NCI-H345 treated with DMSO at 0.1 percent for 48 hours (cell line): ENCODE results near the gene SFXN5.
"Not testable (repeated sequence)": the region's sequence is repeated elsewhere in the genome, so short reads cannot be mapped to it uniquely, and the experiment has no call there.

Experiments used
- DNase-seq: peaks from one replicate; lab custom pipeline; 2025; ENCODE audit not compliant: unreplicated experiment; lab: John Stamatoyannopoulos, UW

The SFXN5 gene

DNA sequence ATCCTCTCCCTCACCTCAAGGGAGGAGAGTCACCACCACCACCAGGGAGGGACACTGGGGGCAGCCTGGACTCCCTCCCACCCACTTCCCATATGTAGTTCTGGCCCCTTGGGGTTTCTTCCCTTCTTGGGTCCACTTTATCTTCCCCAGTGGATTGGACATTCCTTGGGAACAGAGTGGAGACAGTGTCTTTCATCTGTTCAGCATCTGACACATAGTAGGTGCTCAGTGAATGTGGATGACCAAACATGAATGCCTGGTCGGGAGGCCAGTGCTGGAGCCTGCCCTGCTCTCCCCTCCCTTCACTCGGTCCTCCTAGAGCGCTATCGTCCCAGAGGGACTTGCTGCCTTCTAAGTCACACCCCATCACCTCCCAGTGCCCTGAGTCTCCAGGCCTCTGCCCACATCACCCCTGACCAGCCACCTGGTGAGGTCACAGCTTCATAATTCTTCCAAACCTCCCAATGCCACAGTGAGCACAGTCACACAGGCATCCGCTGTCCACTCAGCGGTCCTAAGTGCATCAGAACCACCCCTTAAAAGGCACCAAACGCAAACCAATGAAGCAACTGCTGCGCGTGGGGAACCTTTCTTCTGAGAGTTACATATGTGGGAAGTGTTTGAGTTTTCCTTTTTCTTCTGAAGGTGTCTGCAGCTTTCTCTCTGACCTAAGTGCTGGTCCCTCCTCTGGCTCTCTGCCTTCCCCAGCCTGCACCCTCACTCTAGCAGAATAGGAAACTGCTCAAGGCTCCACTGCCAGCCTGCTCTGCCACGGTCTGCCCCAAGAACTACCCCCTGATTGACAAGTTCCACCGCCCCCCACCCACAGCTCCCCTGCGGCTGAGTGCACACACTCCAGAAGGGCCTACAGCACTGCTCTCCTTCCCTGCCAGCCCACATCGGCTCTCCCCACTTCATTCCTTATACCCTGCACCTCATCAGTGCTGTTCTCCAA lies 7.2 kb upstream of the SFXN5 start:
- DNase-seq = no peak

DNA sequence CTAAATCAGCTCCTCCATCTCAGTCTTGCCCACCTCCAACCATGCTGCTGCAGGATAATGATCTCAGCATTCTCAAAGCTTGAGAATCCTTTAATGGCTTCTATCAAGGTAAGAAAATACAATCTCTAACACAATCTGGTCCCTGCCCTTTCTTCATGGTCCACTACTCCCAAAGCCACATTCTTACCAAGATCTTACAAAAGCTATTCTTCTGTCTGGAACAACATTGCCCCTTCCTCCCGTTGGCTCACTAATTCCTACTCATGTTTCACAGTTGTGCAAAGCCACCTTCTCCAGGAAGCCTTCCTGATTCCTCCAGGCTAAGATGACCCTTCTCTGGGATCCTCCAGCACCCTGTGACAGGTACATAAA lies 5.9 kb upstream of the SFXN5 start:
- DNase-seq = no peak

DNA sequence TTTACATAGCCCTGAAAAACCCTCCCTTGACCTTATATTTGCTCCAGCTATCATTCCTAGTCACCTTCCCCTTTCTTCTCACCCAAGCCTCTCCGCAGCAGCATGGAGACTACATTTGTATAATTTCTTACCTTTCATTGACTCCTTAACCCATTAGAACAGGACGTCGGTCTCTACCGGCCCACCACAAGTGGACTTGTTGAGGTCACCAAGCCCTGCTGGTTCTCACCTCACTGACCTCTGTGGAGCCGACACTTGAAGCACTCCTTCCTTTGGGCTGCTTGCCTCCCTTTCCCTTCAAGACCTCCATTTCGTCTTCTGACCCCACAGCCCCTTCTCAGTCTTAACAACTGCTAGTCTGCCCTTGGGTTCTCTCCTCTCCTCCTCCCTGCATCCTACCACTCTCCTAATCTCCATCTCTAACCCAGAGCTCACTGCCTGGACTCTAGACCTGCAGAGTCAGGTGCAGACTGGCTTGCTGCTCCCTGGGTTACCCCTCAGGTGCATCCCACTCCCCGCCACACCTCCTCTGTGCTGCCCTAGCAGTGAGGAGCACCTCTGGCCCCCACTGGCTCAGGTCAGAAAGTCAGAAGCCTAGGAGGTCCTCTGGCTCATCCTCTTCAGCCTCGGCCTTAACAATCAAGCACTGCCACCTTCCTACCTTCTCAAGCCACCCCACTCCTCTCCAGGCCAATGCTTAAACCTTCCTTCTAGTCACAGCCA lies 5.3 kb upstream of the SFXN5 start:
- DNase-seq = no peak

DNA sequence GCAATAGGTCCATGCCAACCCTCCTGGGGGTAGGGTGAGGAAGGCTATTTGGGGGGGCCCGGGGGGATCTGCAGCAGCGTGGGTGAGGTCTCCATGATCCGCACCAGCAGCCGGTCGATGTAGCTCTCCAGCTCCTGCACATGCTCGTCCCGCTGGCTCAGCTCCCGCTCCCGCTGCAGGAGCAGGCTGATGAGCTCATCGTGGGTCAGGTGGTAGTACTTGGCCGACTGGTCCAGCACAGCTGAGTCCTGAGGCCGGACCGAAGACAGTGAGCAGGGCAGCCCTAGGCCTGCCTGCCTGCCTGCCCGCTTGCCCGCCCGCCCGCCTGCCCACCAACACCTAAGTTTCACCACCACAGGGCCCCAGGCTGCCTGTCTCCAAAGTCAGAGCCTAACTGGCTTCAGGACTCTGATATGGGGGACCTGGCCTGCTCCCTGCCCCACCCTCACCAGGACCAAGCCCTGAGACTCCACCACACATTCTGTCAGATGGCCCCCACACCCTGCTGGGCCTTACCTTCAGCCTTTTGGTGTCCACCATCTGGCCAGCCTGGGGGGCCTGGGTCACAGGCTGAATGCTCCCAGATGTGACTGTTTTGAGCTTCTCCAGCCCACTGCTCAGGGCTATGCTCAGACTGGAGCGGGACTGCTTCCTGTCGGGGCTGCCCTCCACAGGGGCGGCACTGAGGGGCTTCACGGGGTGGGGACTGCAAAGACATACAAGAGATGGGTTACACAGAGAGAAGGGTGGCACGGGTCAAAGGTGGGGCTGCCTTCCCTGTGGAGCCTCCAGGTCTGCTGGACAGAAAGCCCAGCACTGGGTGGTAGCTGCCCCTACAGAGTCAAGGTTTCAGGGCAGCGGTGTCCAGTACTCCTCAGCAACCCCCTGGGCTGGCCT lies 4.2 kb upstream of the SFXN5 start:
- DNase-seq = no peak

DNA sequence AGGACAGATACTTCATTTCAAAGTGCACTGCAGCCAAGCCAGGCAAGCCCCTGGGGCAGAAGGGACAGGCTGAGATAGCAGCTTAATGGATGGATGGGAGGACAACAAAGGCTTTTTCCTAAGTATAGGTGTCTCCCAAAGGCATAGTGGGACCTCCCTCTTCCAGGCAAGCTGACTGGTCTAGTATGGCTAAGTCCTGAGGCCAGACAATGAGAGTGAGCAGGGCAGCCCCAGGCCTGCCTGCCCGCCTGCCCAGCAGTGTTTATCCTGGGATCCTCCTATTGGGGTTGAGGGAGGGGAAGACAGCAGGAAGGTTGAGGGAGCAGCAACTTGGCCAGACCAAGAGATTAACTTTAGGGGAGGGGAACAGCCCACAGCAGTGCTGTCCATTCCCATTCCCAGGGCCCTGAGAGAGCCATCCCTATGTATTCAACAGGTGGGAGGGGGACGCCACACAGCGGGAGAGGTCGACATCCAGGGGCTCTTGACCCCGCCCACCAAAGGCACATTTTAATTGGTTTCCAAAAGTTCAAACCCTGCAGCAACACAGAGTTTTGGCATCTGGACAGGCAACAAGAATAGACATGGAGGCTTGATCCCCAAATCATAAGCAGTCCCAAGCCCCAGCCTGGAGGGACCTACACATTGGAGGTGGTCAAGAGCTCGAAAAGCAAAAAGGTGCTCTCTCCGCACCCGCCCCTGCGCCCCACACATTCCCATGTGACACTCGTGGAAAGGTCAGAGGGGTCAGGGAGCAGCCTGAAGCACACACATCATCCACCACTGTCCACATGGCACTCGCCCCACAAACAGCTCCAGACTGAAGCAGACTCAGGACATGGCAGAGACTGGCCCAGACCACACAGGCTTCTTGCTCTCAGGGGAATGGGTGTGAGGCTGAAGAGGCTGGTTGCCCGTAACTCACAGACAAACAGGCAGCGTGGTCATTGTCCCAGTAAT lies 2.9 kb upstream of the SFXN5 start:
- DNase-seq = no peak

DNA sequence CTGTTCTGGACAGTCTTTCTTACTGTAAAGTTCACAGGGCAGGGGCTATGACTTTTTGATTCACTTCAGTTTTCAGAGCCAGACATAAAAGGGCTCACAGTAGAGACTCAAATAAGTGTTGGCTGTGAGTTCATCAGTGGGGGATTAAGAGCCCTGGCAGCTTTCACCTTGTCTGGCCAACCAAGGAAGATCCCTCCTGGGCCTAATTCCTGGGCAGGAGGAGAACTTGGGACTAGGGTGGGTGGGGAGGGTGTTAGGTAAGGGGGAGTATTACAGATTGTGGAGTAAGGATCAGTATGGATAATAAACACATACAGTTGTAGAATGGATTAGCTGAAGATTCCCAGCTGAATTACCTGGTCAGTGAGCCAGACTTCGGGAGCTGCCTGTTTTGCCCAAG lies 904 bp upstream of the SFXN5 start:
- DNase-seq = no peak

DNA sequence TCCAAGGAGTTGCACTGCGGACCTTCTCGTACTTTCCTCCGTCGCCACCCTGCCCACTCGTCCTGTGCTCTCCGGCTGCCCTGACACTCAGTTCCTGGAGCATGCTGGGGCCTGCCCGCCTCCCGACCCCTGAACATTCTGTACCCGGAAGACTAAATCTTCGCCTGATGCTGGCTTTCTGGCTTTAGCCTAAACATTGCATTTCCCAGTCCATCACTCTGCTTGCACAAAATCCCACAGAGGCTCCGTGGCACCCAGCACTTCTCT lies 550 bp upstream of the SFXN5 start:
- no peak for DNase-seq

DNA sequence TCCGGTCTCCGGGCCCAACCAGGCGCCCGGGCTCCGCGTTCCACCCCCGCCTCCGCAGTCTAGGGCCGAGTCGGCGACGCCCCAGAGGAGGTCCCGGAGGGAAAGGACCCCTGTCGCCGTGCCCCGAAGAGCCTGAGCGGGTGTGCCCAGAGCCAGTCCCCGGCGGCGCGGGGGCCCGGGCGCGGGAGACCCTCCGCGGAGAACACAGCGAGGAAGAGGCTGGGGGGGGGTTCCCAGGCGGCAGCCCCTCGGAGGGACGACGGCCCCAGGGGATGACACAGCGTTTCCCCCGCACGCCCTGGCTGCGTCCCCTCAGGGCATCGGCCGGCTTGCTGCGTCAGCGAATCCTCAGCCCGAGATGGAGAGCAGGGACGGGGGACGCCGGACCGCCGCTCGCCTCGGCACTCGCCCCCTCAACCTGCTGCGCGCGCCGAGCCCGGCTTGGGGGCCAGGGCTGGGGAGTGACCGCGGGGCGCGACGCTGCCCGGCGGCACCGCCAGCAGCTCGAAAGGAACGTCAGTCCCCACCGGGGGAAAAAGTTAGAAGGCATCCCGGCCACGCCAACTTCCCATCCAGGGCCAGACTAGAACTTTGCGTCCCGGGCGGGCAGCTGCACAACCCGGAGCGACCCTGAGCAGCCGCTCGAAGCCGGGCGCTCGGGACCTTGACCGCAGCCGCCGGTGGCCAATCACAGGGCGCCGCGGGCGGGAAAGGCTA lies 711 bp downstream of the SFXN5 start:
- DNase-seq = no peak

DNA sequence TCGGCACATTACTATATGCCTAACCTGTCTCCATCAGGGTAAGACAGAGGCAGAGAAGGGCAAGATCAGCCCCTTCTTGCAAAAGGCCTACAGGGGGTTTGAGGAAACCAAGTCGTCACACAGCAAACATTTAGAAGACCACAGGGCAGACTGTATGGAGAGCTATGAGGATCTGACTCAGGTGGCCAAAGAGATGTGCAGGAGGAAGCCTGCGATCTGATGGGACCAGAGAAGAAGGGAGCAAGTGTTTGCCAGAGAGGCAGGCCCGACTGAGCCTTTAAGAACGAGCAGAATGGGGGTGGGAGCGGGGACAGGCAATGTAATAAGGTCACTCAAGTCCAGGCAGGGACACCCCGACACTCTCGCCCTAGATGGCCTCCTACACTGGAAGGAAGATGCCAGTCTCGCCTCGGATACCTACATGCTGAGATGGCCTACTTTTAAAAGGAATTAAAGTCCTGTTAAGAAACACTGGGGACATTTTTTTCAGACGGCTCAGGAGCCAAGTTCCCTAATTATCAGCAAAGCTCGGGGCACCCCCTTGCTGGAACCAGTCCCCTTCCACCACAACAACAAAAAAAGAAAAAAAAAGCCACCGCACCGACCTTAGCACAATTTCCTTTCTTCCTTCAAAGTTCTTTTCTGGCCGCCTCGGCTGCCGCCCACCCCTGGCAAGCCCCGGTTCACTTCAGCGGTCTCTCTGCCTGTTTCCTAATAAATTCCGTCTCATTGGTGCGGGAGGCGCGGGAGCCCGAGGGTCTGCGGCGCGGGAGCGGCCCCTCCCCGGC lies 1.5 kb downstream of the SFXN5 start:
- no peak for DNase-seq

DNA sequence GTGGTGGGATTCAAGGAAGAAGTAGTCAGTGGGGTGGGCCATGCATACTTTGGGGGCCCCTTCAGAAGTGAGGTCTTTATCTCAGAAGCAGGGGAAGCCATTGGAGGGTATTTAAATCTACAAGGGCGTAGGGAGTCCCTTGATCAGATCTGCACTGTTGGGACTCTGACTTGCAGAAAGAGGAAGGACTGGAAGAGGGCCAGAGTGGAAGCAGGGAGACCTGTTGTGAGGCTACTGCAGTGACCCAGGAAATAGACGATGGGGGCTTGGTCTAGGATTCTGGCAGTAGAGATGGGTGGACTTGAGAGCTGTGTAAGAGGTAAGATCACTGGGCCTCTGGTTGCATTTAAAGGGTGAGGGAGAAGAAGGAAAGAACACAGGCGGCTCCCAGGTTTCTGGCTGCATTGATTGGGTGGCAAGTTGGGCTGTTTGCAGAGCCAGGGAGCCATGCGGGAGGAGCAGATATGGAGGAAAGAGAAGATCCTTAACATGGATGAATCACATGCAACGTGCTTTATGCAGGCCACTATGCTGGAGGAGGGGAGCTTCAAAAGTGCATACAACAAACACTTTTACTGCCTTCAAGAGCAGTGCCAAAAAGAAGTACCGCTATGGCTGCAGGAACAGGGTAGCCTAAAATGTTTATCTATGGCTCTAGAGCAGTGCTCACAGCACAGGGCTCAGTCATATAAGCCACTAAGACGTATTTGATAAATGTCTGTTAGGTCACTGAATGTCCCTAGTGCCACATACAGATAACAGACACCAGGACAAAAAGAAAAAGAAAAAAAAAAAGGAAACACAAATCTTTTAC lies 2.3 kb downstream of the SFXN5 start:
- DNase-seq = no peak

DNA sequence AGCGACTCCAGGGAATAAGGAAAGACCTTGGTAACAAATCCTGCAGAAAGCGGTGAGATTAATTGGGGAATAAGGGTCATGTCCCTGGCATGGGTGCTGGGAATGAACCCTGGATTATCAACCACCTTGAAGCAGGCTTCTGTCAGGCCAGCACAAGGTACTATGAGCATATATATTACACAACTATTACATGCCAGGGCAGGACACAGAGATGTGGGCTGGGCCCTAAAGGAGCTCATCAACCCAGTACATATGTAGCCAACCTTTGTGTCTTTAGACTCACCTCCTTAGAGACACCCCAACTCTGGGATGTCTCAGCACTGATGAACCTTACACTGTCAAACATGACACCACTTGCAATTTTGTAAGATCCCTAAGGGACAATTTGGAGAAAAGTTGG lies 3.4 kb downstream of the SFXN5 start:
- DNase-seq = no peak

DNA sequence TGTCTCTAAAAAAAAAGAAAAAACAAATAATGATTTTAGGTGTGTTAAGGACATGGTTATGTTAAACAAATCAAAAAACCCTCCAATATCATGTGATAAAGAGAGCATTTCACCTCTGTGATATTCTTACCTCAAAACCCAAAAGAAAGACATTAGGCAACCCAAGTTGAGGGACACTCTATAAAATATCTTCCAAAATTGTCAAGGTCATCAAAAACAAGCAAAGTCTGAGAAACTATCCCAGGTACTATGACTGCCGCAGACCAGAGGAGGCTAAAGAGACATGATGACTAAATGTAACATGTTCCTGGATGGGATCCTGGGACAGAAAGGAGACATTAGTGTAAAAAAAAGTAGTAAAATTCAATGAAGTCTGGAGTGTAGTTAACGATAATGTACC lies 4.5 kb downstream of the SFXN5 start:
- DNase-seq = no peak

DNA sequence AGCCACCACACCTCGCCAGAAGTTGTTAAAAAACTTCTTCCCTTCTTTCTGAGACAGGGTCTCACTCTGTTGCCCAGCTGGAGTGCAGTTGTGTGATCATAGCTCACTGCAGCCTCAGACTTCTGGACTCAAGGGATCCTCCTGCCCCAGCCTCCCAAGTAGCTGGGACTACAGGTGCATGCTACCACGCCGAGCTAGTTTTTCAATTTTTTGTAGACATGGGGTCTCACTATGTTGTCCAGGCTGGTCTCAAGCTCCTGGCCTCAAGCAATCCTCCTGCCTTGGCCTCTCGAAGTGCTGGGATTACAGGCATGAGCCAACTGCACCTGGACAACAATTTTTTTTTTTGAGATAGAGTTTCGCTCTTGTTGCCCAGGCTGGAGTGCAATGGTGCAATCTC lies 6.4 kb downstream of the SFXN5 start:
- not testable (repeated sequence) for DNase-seq

DNA sequence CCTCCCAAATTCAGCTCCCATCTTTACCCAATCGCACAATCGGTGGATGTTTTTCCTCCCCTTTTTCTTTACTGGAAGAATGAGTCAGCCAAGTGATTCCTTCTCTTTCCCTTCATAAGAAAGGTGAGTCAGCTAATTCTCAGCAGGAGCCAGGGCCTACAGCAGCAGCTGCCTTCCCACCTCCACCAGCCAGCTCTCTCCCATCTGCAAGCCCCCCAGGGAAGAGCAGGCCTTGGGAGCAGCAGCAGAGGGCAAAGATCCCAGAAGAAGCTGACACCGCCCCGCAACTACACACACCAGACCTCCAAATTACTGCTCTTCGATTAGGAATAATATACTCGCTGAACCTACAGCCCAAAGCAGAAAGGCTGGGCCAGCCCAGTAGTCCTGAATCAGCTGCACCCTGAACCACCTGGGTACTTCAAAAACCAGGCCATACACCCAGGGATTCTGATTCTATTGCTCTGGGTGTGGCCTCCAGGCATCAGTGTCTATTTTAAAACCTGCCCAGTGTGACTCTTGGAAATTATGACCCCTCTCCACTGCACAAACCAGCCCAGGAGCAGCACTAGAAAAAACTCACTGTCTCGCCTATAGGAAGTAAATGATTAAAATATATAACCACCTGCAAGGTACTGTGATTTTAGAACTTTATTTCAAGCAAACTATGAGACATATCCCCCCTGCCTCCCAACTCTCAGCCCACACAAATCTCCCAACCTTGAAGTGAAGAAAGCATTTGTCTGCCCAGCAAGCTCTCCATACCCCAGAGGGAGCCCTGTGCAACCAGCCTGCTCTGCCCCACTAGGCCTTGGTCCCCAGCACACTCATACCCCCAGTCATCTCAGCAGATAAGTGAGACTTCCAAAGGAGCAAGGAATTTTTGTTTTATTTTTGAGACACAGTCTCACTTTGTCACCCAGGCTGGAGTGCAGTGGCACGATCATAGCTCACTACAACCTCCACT lies 7.3 kb downstream of the SFXN5 start:
- peak; percentile 11 for DNase-seq

DNA sequence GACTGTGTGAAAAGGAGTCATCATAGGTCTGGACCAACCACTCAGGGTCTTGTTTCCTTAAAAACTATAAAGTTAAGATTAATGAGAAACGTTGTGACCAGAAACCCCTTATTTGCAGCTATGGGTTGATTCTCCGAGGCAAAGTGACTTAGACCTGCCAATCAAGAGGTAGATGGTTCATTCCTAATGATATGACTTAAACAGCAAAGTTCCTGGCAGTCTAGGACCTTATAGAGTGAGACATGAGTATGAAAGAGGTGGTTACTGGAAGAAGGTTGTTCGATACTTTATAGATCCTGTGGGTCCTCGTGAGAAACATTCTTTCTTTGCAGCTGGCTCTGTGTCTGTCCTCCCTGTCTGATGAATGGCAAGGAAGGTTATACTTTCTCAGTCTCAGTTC lies 8.0 kb downstream of the SFXN5 start:
- no peak for DNase-seq

DNA sequence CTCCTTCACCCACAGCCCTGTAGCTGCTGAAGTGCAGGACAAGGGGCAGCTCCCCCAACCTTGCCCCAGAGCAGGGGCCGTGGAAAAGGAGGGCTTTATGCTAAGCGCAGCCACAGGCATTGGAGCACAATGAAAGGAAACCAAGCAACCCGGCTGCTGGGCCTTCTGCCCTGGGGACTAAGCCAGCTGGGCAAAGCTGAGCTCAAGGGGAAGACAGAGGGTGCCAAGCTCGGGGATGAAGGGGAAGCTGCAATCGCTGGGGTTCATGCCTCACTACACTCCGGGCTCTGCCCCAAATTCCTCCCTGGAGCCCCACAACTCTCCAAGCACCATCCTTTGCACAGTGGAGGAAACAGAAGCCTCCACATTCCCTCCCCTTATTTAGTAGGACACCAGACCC lies 12.4 kb downstream of the SFXN5 start:
- no peak for DNase-seq

DNA sequence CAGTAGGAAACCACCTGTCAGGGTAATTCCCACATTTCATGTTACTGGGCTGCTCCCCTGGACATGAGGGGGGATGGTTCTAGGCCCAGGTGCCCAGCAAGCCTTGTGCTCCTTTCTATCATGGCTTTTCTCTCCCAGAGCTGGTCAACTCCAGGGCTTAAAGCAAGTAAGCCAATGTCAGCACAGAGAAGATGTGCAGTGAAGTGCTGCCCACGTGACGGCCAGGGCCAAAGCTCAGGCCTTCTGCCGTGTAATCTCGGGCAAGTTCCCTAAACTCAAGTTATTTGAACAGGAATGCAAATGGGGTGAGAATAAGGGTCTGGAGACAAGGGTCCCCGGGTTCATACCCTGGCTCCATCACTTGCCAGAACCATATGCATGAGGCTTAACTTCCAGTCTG lies 16.5 kb downstream of the SFXN5 start:
- DNase-seq = no peak
